Coronary artery (tissue), 2 donors: ENCODE measurements around the gene IL36RN.
A peak's percentile ranks its signal among the peaks of the same experiment; 100 is the strongest.

ENCODE experiments used
- DNase-seq: peaks from one replicate; pipeline ENCODE4 v3.0.0-alpha.2; 2017; ENCODE audit warnings: low spot score
- H3K27ac ChIP-seq, 2 donors: fragments of 200-600 bp; sonication (generic); one replicate each; pipeline ENCODE4 v1.5.1; 2016 to 2019
- H3K4me3 ChIP-seq: fragments of 200-600 bp; sonication (generic); 2 replicates; pipeline ENCODE4 v1.5.1; 2016; ENCODE audit warnings: mild to moderate bottlenecking, moderate library complexity
- CTCF ChIP-seq: fragments of 200-600 bp; sonication (generic); IDR thresholded peaks from one replicate; pipeline ENCODE4 v1.5.1; 2019; ENCODE audit warnings: antibody characterized with exemption

IL36RN gene

GRCh38 chr2:113104054-113104611, 45.1 kb downstream of the IL36RN start:
- no peak for TF ChIP-seq CTCF
- no peak overlapping the region for H3K27ac ChIP-seq
- peak; percentile 56 for DNase-seq

GRCh38 chr2:113105047-113105785, 46.2 kb downstream of the IL36RN start:
- Histone ChIP-seq H3K27ac (no peak overlapping the region), H3K4me3 (no peak overlapping the region)
- DNase-seq = peak; percentile 12
- TF ChIP-seq CTCF = no peak

More at GRCh38 chr2:113104054-113104611, 45.1 kb downstream of the IL36RN start:
- no peak overlapping the region for H3K4me3 ChIP-seq

GRCh38 chr2:113111121-113111520, 52.1 kb downstream of the IL36RN start:
- H3K27ac ChIP-seq = no peak overlapping the region
- DNase-seq = no peak
- TF ChIP-seq CTCF = no peak
- H3K4me3 ChIP-seq = no peak overlapping the region

- DNase-seq = peak; percentile 66
- H3K27ac ChIP-seq = no peak overlapping the region
- no peak for TF ChIP-seq CTCF
- no peak overlapping the region for H3K4me3 ChIP-seq
Measured at GRCh38 chr2:113111823-113112287, 52.9 kb downstream of the IL36RN start.

GRCh38 chr2:113112441-113112840, 53.4 kb downstream of the IL36RN start:
- Histone ChIP-seq H3K4me3 (no peak overlapping the region), H3K27ac (no peak overlapping the region)
- no peak for TF ChIP-seq CTCF
- DNase-seq = peak; percentile 24

GRCh38 chr2:113112871-113113270, 53.9 kb downstream of the IL36RN start:
- no peak for DNase-seq
- no peak overlapping the region for H3K4me3 ChIP-seq
- TF ChIP-seq CTCF = no peak
- H3K27ac ChIP-seq = no peak overlapping the region

- no peak for TF ChIP-seq CTCF
- no peak overlapping the region for H3K27ac ChIP-seq
- H3K4me3 ChIP-seq = no peak overlapping the region
- peak; percentile 9 for DNase-seq
Measured at GRCh38 chr2:113113807-113114206, 54.8 kb downstream of the IL36RN start.
